GM12892 (cell line): ENCODE measurements around the gene MUC3A.
"Not testable (repeated sequence)": the region's sequence is repeated elsewhere in the genome, so short reads cannot be mapped to it uniquely, and the experiment has no call there.

Experiments
- POLR2A ChIP-seq: IDR thresholded peaks from 2 replicates; pipeline ENCODE4 v1.6.1; 2011; ENCODE audit warnings: low read depth, low read length, control low read depth
- TAF1 ChIP-seq: IDR thresholded peaks from 2 replicates; pipeline ENCODE4 v1.6.1; 2011; ENCODE audit warnings: low read depth, mild to moderate bottlenecking, control low read depth, low read length, borderline replicate concordance

- not testable (repeated sequence) for TF ChIP-seq POLR2A, TAF1
These were observed 30.0 kb upstream of the MUC3A start for GRCh38 chr7:100919335-100919734.
